H1 (cell line): ENCODE measurements around the gene FAM186B. TPM values are rescaled to one million over a fixed set of nuclear protein-coding genes. Genes with fewer than 3 reads are reported as not detected.

Experiments
- CTCF ChIA-PET: fragments of 300-600 bp; sonication (Branson Sonifier 250); formaldehyde crosslinking; loops from one replicate; lab custom pipeline; 2021; ENCODE audit not compliant: partially characterized antibody; lab: Charles Lee
- POLR2A ChIA-PET: fragments of 300-600 bp; sonication (Branson Sonifier 250); formaldehyde crosslinking; loops from one replicate; lab custom pipeline; 2021; ENCODE audit warnings: inconsistent platforms; ENCODE audit not compliant: partially characterized antibody; lab: Charles Lee
- DNase-seq, 2 experiments: peaks; one replicate each; pipeline versions ENCODE4 v3.0.0 to v3.0.0-alpha.2; 2010 to 2022; ENCODE audit warnings: low spot score in 2 of 2, low read depth in 1 of 2, mixed read lengths in 1 of 2
- FAIRE-seq: peaks from 2 replicates; lab custom pipeline; 2011; peaks lifted over from hg19 to GRCh38; lab: Jason Lieb, UNC
- H2AFZ ChIP-seq: 2 replicates; pipeline ENCODE4 v1.8.1; 2012; ENCODE audit warnings: low read length, inconsistent platforms
- H2AK5ac ChIP-seq: 2 replicates; pipeline ENCODE4 v1.6.1; 2013; ENCODE audit warnings: low read depth, low read length
- H2BK120ac ChIP-seq: replicated peaks from 2 replicates; pipeline ENCODE3; 2013; ENCODE audit warnings: low read depth, low read length, inconsistent platforms
- H2BK12ac ChIP-seq: 2 replicates; pipeline ENCODE4 v1.6.1; 2013; ENCODE audit warnings: low read depth, low read length
- H2BK15ac ChIP-seq: 2 replicates; pipeline ENCODE4 v1.6.1; 2013; ENCODE audit warnings: low read length
- H2BK20ac ChIP-seq: 2 replicates; pipeline ENCODE4 v1.6.1; 2013; ENCODE audit warnings: low read length
- H2BK5ac ChIP-seq: 2 replicates; pipeline ENCODE4 v1.6.1; 2013; ENCODE audit warnings: low read depth, low read length
- H3K14ac ChIP-seq: 2 replicates; pipeline ENCODE4 v1.6.1; 2013; ENCODE audit warnings: inconsistent platforms; ENCODE audit not compliant: insufficient read length
- H3K18ac ChIP-seq: 2 replicates; pipeline ENCODE4 v1.6.1; 2013; ENCODE audit warnings: low read length; ENCODE audit errors: extremely low read depth
- H3K23ac ChIP-seq: 2 replicates; pipeline ENCODE4 v1.6.1; 2013; ENCODE audit warnings: inconsistent platforms; ENCODE audit not compliant: insufficient read length
- H3K23me2 ChIP-seq: 2 replicates; pipeline ENCODE4 v1.6.1; 2013; ENCODE audit warnings: low read depth, low read length
- H3K27ac ChIP-seq: 2 replicates; pipeline ENCODE4 v1.6.1; 2011; ENCODE audit warnings: low read depth, low read length, inconsistent platforms
- H3K27me3 ChIP-seq, 4 experiments: replicated peaks in 1 of 4; 1 replicate in 1 of 4; 2 replicates in 3 of 4; pipeline versions ENCODE4 v1.6.1 to v1.8.1; 2011 to 2013; ENCODE audit warnings: low read length in 3 of 4, mild to moderate bottlenecking in 3 of 4, inconsistent platforms in 2 of 4, mixed read lengths in 2 of 4, moderate library complexity in 1 of 4; ENCODE audit not compliant: control insufficient read depth in 3 of 4, insufficient read depth in 3 of 4; ENCODE audit errors: extremely low read depth in 1 of 4
- H3K36me3 ChIP-seq, 4 experiments: 2 replicates each; pipeline versions ENCODE4 v1.6.1 to v1.8.1; 2011 to 2013; ENCODE audit warnings: mild to moderate bottlenecking in 4 of 4, low read length in 3 of 4, moderate library complexity in 2 of 4, control low read depth in 1 of 4, inconsistent platforms in 1 of 4; ENCODE audit not compliant: insufficient read depth in 4 of 4, control insufficient read depth in 2 of 4
- H3K4ac ChIP-seq: replicated peaks from 2 replicates; pipeline ENCODE3; 2013; ENCODE audit warnings: low read length, low read depth, mixed read lengths, inconsistent platforms; ENCODE audit not compliant: insufficient read length
- H3K4me1 ChIP-seq, 4 experiments: replicated peaks in 1 of 4; 1 replicate in 1 of 4; 2 replicates in 3 of 4; pipeline versions ENCODE4 v1.6.1 to v1.8.1; 2011 to 2013; ENCODE audit warnings: low read length in 3 of 4, inconsistent platforms in 2 of 4, mixed read lengths in 1 of 4; ENCODE audit not compliant: insufficient read depth in 4 of 4, control insufficient read depth in 3 of 4
- H3K4me2 ChIP-seq, 2 experiments: 2 replicates each; pipeline versions ENCODE4 v1.6.1 to v1.8.1; 2011 to 2013; ENCODE audit warnings: low read depth in 2 of 2, low read length in 2 of 2, control low read depth in 1 of 2, inconsistent platforms in 1 of 2, mild to moderate bottlenecking in 1 of 2; ENCODE audit not compliant: insufficient read depth in 1 of 2
- H3K4me3 ChIP-seq, 4 experiments: fragments of 200-600, 300-600 bp in 1 of 4; sonication (generic), shearing (Covaris generic), sonication (Bioruptor Twin) in 1 of 4; 2 replicates each; pipeline versions ENCODE4 v1.5.1 to v1.8.1; 2011 to 2016; ENCODE audit warnings: low read length in 4 of 4, low read depth in 3 of 4, control low read depth in 2 of 4, inconsistent platforms in 2 of 4, mild to moderate bottlenecking in 2 of 4, mixed read lengths in 1 of 4, moderate library complexity in 1 of 4; ENCODE audit not compliant: insufficient read depth in 2 of 4; ENCODE audit errors: extremely low read depth in 1 of 4
- H3K56ac ChIP-seq: replicated peaks from 2 replicates; pipeline ENCODE3; 2013; ENCODE audit warnings: low read depth, mild to moderate bottlenecking, mixed read lengths, low read length, inconsistent platforms; ENCODE audit not compliant: insufficient read length
- H3K79me1 ChIP-seq: 2 replicates; pipeline ENCODE4 v1.6.1; 2013; ENCODE audit warnings: low read depth, low read length, control low read depth
- H3K79me2 ChIP-seq, 2 experiments: 2 replicates each; pipeline versions ENCODE4 v1.6.1 to v1.8.1; 2012 to 2013; ENCODE audit warnings: low read length in 2 of 2, mild to moderate bottlenecking in 2 of 2, inconsistent platforms in 1 of 2; ENCODE audit not compliant: insufficient read depth in 2 of 2, control insufficient read depth in 1 of 2
- H3K9ac ChIP-seq, 4 experiments: replicated peaks in 1 of 4; 1 replicate in 1 of 4; 2 replicates in 3 of 4; pipeline versions ENCODE4 v1.6.1 to v1.8.1; 2011 to 2013; ENCODE audit warnings: low read depth in 3 of 4, low read length in 3 of 4, control low read depth in 2 of 4, mild to moderate bottlenecking in 2 of 4, moderate library complexity in 2 of 4, inconsistent platforms in 1 of 4; ENCODE audit errors: extremely low read depth in 1 of 4
- H3K9me3 ChIP-seq, 2 experiments: 2 replicates each; pipeline versions ENCODE4 v1.6.1 to v1.8.1; 2012 to 2013; ENCODE audit warnings: mild to moderate bottlenecking in 2 of 2, moderate library complexity in 2 of 2, control low read depth in 1 of 2, inconsistent platforms in 1 of 2, low read depth in 1 of 2, low read length in 1 of 2, mixed read lengths in 1 of 2; ENCODE audit not compliant: insufficient read depth in 2 of 2
- H4K20me1 ChIP-seq, 2 experiments: replicated peaks in 1 of 2; 2 replicates each; pipeline versions ENCODE3 to v1.8.1; 2011 to 2013; ENCODE audit warnings: inconsistent platforms in 2 of 2, low read length in 2 of 2, mild to moderate bottlenecking in 1 of 2; ENCODE audit not compliant: insufficient read depth in 2 of 2, control insufficient read depth in 1 of 2
- H4K5ac ChIP-seq: 2 replicates; pipeline ENCODE4 v1.6.1; 2013; ENCODE audit warnings: low read length, low read depth, mixed read lengths, inconsistent platforms; ENCODE audit not compliant: insufficient read length
- H4K8ac ChIP-seq: 2 replicates; pipeline ENCODE4 v1.8.0; 2013; ENCODE audit warnings: mild to moderate bottlenecking, moderate library complexity, low read length, inconsistent platforms; ENCODE audit not compliant: insufficient read depth; ENCODE audit errors: extremely low read depth
- H4K91ac ChIP-seq: replicated peaks from 2 replicates; pipeline ENCODE3; 2013; ENCODE audit warnings: low read length, mixed read lengths, inconsistent platforms; ENCODE audit not compliant: insufficient read length
- CREB1 ChIP-seq: IDR thresholded peaks from 2 replicates; pipeline ENCODE4 v1.6.1; 2012; ENCODE audit warnings: inconsistent platforms
- JUN ChIP-seq: IDR thresholded peaks from 2 replicates; pipeline ENCODE4 v1.6.1; 2011; ENCODE audit warnings: low read depth, mild to moderate bottlenecking, improper control_type of control experiment, low read length
- RAD21 ChIP-seq, 2 experiments: IDR thresholded peaks in 1 of 2; conservative IDR thresholded peaks in 1 of 2; 2 replicates each; pipeline ENCODE4 v1.6.1; 2011; ENCODE audit warnings: low read depth in 2 of 2, low read length in 2 of 2, improper control_type of control experiment in 1 of 2, inconsistent platforms in 1 of 2, mild to moderate bottlenecking in 1 of 2, moderate library complexity in 1 of 2
- SAP30 ChIP-seq: fragments of 300-600 bp; sonication (generic); IDR thresholded peaks from 2 replicates; pipeline ENCODE4 v1.7.1; 2012; ENCODE audit warnings: low read length, moderate library complexity, mild to moderate bottlenecking, inconsistent platforms; ENCODE audit not compliant: insufficient read depth, insufficient replicate concordance
- SP4 ChIP-seq: IDR thresholded peaks from 2 replicates; pipeline ENCODE4 v1.6.1; 2012; ENCODE audit warnings: low read length, inconsistent platforms
- TAF1 ChIP-seq: IDR thresholded peaks from 2 replicates; pipeline ENCODE4 v1.6.1; 2011; ENCODE audit warnings: mild to moderate bottlenecking, low read depth, low read length
- YY1 ChIP-seq: IDR thresholded peaks from 2 replicates; pipeline ENCODE4 v1.6.1; 2011; ENCODE audit warnings: low read depth, mild to moderate bottlenecking, low read length
- ZNF274 ChIP-seq: IDR thresholded peaks from 2 replicates; pipeline ENCODE4 v1.7.0; 2012; ENCODE audit warnings: low read length, borderline replicate concordance; ENCODE audit errors: extremely low read depth
- WGBS, 2 experiments: shearing (Covaris generic) in 1 of 2; methylation state at CpG; one replicate each; pipeline versions ENCODE4 v1.1.6 to v1.1.7; 2013 to 2015; ENCODE audit warnings: low lambda C conversion rate in 2 of 2, mixed read lengths in 2 of 2, inconsistent platforms in 1 of 2, low coverage in 1 of 2, missing lambda C conversion rate in 1 of 2; ENCODE audit not compliant: insufficient replicate concordance in 2 of 2, insufficient coverage in 1 of 2, insufficient read length in 1 of 2; ENCODE audit errors: extremely low coverage in 1 of 2, missing lambda C conversion rate in 1 of 2; 5-methylcytosine and 5-hydroxymethylcytosine counted together
- polyA plus RNA-seq, 7 experiments: library from polyadenylated mRNA; depleted of rRNA in 3 of 7; stranded (reverse) in 5 of 7; unstranded in 2 of 7; fragments of >200 nt in 5 of 7; fragments of 200-250 nt in 2 of 7; gene quantifications; 1 replicate in 5 of 7; 2 replicates in 1 of 7; 4 replicates in 1 of 7; pipeline versions ENCODE4 v1.2.1 to v1.2.3, GENCODE V29; 2011 to 2013; ENCODE audit warnings: missing spikeins in 2 of 7, mixed read lengths in 2 of 7
- total RNA-seq: library from RNA; stranded (reverse); fragmentation: NEBNext Ultra II Directional; extraction: Animal tissue kit (Norgen Biotek cat#: 25700); gene quantifications from 2 replicates; pipeline ENCODE4 v1.2.1, GENCODE V29; 2021
- TF ChIP-seq, protein P1 (sequence below): IDR thresholded peaks from 2 replicates; pipeline ENCODE4 v1.6.1; 2012; ENCODE audit warnings: inconsistent platforms
- TF ChIP-seq, protein P2 (sequence below), 3 experiments: IDR thresholded peaks; 1 replicate in 2 of 3; 2 replicates in 1 of 3; pipeline versions ENCODE4 v1.5.1 to v1.6.1; 2011; ENCODE audit warnings: low read length in 3 of 3, mild to moderate bottlenecking in 3 of 3, inconsistent platforms in 2 of 3, low read depth in 1 of 3, moderate library complexity in 1 of 3; ENCODE audit not compliant: insufficient read depth in 1 of 3; ENCODE audit errors: control extremely low read depth in 1 of 3

FAM186B gene
- total and polyA plus RNA-seq, 2 of the 8 experiments (the other 6 are each of a cell fraction or from before 2014, with no cell fraction given): 0.12 to 0.73 TPM

DNA sequence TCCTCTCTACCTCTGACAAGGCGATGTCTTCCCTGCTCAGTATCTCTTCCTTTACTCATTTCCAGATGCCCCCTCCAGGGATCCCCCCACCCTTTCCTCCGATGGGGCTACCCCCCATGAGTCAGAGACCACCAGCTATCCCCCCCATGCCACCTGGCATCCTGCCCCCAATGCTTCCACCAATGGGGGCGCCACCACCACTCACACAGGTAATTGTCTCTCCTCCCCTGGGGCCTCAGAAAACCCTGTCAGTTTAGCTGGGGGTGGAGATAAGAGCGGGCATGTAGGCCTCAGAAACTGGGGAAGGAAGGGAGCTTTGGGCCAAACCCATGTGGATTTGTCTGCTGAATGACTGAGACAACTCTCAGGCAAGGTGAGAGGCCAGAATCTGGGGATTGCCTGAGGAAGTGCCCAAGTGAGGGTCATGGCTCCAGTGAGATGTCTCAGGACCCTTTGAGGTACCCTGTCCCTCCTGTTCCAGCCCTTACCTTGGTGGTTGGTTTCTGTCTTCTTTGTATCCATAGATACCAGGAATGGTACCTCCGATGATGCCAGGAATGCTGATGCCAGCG, 26.0 kb upstream of the FAM186B start:
- no peaks in the 10 kb centered on the region for H4K20me1 ChIP-seq
- H3K9ac ChIP-seq: no peak overlapping the region
- no peak overlapping the region for H2AFZ ChIP-seq
- FAIRE-seq: no peak
- no peak overlapping the region for H3K23ac ChIP-seq
- H3K18ac ChIP-seq: no peak overlapping the region
- H4K91ac ChIP-seq: no peak overlapping the region
- H2AK5ac ChIP-seq: no peak overlapping the region
- H3K4me3 ChIP-seq: no peak overlapping the region
- no peaks in the 10 kb centered on the region; the same call in 1 of the 2 replicates for H3K79me1 ChIP-seq
- no peak overlapping the region for H2BK12ac ChIP-seq
- H4K8ac ChIP-seq: no peak overlapping the region
- H3K4me2 ChIP-seq: no peak overlapping the region
- H3K4me1 ChIP-seq: no peaks in the 10 kb centered on the region
- H3K27ac ChIP-seq: no peak overlapping the region
- ChIA-PET CTCF (interaction anchor here (0.9 to 9.4 kb wide), 9 partner anchors 9 to 131 kb away, joined by 3 to 58 read pairs (median 4); partner anchors contain the start of gene PRPF40B), POLR2A (interaction anchor here (1.0 to 1.4 kb wide), 4 partner anchors 9 to 113 kb away, joined by 3 to 8 read pairs (median 4); partner anchors contain the start of gene TMBIM6)
- no peaks in the 10 kb centered on the region; the same call in 1 of the 2 replicates for H3K23me2 ChIP-seq
- H2BK15ac ChIP-seq: no peak overlapping the region
- H2BK5ac ChIP-seq: no peak overlapping the region
- no peak overlapping the region for H3K14ac ChIP-seq
- H3K56ac ChIP-seq: no peak overlapping the region
- no peak for DNase-seq
- H3K9me3 ChIP-seq: no peaks in the 10 kb centered on the region
- no peak overlapping the region for H2BK20ac ChIP-seq
- H3K36me3 ChIP-seq: peaks cover 0 to 4% (median 1%) of the 10 kb centered on the region in 4 experiments; a peak in 2 of 8 replicates
- H3K4ac ChIP-seq: no peak overlapping the region
- no peak overlapping the region for H2BK120ac ChIP-seq
- H3K79me2 ChIP-seq: no peaks in the 10 kb centered on the region
- H3K27me3 ChIP-seq: no peaks in the 10 kb centered on the region
- 96% methylated on average over 4 of the region's 6 CpGs; no CpG with 5 or more reads in 1 of the 2 experiments for WGBS, 2 experiments
- H4K5ac ChIP-seq: no peak overlapping the region
- TF ChIP-seq, protein P1, sequence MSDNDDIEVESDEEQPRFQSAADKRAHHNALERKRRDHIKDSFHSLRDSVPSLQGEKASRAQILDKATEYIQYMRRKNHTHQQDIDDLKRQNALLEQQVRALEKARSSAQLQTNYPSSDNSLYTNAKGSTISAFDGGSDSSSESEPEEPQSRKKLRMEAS: no peak
- TF ChIP-seq JUN (no peak), SP4 (no peak), ZNF274 (no peak), YY1 (no peak), CREB1 (no peak), SAP30 (no peak), RAD21 (IDR thresholded peaks at IDR 0.05 in 1 of 2, conservative IDR thresholded peaks at IDR 0.05 in 1 of 2; ENCODE audit: low read depth in 2 of 2, low read length in 2 of 2) (0 out of 4 replicates have a peak, but pooled peaks of 1 of the 2 experiments have one; percentile 9), TAF1 (no peak)
- TF ChIP-seq, protein P2, sequence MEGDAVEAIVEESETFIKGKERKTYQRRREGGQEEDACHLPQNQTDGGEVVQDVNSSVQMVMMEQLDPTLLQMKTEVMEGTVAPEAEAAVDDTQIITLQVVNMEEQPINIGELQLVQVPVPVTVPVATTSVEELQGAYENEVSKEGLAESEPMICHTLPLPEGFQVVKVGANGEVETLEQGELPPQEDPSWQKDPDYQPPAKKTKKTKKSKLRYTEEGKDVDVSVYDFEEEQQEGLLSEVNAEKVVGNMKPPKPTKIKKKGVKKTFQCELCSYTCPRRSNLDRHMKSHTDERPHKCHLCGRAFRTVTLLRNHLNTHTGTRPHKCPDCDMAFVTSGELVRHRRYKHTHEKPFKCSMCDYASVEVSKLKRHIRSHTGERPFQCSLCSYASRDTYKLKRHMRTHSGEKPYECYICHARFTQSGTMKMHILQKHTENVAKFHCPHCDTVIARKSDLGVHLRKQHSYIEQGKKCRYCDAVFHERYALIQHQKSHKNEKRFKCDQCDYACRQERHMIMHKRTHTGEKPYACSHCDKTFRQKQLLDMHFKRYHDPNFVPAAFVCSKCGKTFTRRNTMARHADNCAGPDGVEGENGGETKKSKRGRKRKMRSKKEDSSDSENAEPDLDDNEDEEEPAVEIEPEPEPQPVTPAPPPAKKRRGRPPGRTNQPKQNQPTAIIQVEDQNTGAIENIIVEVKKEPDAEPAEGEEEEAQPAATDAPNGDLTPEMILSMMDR (IDR thresholded peaks at IDR 0.05; ENCODE audit: control extremely low read depth in 1 of 3, insufficient read depth in 1 of 3, low read depth in 1 of 3, low read length in 3 of 3): peak; percentile 22 to 47 (median 32); a peak in 3 of 4 replicates
